Neural progenitor cell (in vitro differentiated cells): Measurements from ENCODE around the gene NDUFS6. TPM values are rescaled to one million over a fixed set of nuclear protein-coding genes. Genes with fewer than 3 reads are reported as not detected.
"Not testable (repeated sequence)": the region's sequence is repeated elsewhere in the genome, so short reads cannot be mapped to it uniquely, and the experiment has no call there.

ENCODE experiments used
- DNase-seq: peaks from one replicate; pipeline ENCODE4 v3.0.0-alpha.2; 2016; ENCODE audit warnings: low spot score
- H2AFZ ChIP-seq: fragments of 200-600 bp; sonication (generic); replicated peaks from 2 replicates; pipeline ENCODE4 v1.6.1; 2016; ENCODE audit warnings: antibody characterized with exemption
- H3F3A ChIP-seq: fragments of 200-600 bp; sonication (generic); 2 replicates; pipeline ENCODE4 v1.6.1; 2016; ENCODE audit warnings: antibody characterized with exemption, low read depth
- H3K27ac ChIP-seq: fragments of 200-600 bp; sonication (generic); 2 replicates; pipeline ENCODE4 v1.5.1; 2016; ENCODE audit warnings: mild to moderate bottlenecking
- H3K27me3 ChIP-seq: fragments of 200-600 bp; sonication (generic); 2 replicates; pipeline ENCODE4 v1.6.1; 2016; ENCODE audit warnings: mild to moderate bottlenecking, moderate library complexity
- H3K36me3 ChIP-seq: fragments of 200-600 bp; sonication (generic); 2 replicates; pipeline ENCODE4 v1.5.1; 2016
- H3K4me1 ChIP-seq: fragments of 200-600 bp; sonication (generic); 2 replicates; pipeline ENCODE4 v1.6.1; 2016; ENCODE audit warnings: mixed run types
- H3K4me2 ChIP-seq: fragments of 200-600 bp; sonication (generic); 2 replicates; pipeline ENCODE4 v1.6.1; 2016
- H3K4me3 ChIP-seq: fragments of 200-600 bp; sonication (generic); 2 replicates; pipeline ENCODE4 v1.5.1; 2016
- H3K79me2 ChIP-seq: fragments of 200-600 bp; sonication (generic); 2 replicates; pipeline ENCODE4 v1.6.1; 2016; ENCODE audit warnings: low read depth
- H3K9ac ChIP-seq: fragments of 200-600 bp; sonication (generic); 2 replicates; pipeline ENCODE4 v1.6.1; 2016
- H3K9me3 ChIP-seq: fragments of 200-600 bp; sonication (generic); 2 replicates; pipeline ENCODE4 v1.5.1; 2016; ENCODE audit warnings: low read depth
- H4K20me1 ChIP-seq: fragments of 200-600 bp; sonication (generic); 2 replicates; pipeline ENCODE4 v1.6.1; 2016; ENCODE audit warnings: low read depth
- H3K27ac Mint-ChIP-seq: 3 replicates; pipeline ENCODE4 v1.8.0; 2021; ENCODE audit warnings: mixed read lengths
- H3K27me3 Mint-ChIP-seq: 2 replicates; pipeline ENCODE4 v1.8.0; 2022; ENCODE audit warnings: low read depth, mild to moderate bottlenecking, inconsistent platforms, moderate library complexity, mixed read lengths; ENCODE audit not compliant: insufficient read depth
- H3K36me3 Mint-ChIP-seq: 3 replicates; pipeline ENCODE4 v1.8.0; 2021; ENCODE audit warnings: mixed read lengths
- H3K4me1 Mint-ChIP-seq: 3 replicates; pipeline ENCODE4 v1.8.0; 2021; ENCODE audit warnings: mixed read lengths
- H3K4me3 Mint-ChIP-seq: 3 replicates; pipeline ENCODE4 v1.8.0; 2021; ENCODE audit warnings: mild to moderate bottlenecking, moderate library complexity, mixed read lengths
- H3K9me3 Mint-ChIP-seq: 3 replicates; pipeline ENCODE4 v1.8.0; 2020; ENCODE audit warnings: mixed read lengths
- EZH2 ChIP-seq: fragments of 200-600 bp; sonication (generic); IDR thresholded peaks from 2 replicates; pipeline ENCODE4 v1.6.1; 2017; ENCODE audit warnings: antibody characterized with exemption, mild to moderate bottlenecking, moderate library complexity
- EZH2phosphoT487 ChIP-seq: fragments of 200-600 bp; sonication (generic); IDR thresholded peaks from 2 replicates; pipeline ENCODE4 v1.6.1; 2017; ENCODE audit warnings: antibody characterized with exemption
- total RNA-seq: library from RNA; depleted of rRNA; stranded (reverse); fragments of >200 nt; gene quantifications from 2 replicates; pipeline ENCODE4 v1.2.3, GENCODE V29; 2015; ENCODE audit warnings: low replicate concordance
- TF ChIP-seq, protein P1 (sequence below): fragments of 200-600 bp; sonication (generic); IDR thresholded peaks from 2 replicates; pipeline ENCODE4 v1.5.1; 2017; ENCODE audit warnings: antibody characterized with exemption, mild to moderate bottlenecking

Gene NDUFS6
- total RNA-seq, 1 donor from 2014 or later = 54.2 TPM

DNA sequence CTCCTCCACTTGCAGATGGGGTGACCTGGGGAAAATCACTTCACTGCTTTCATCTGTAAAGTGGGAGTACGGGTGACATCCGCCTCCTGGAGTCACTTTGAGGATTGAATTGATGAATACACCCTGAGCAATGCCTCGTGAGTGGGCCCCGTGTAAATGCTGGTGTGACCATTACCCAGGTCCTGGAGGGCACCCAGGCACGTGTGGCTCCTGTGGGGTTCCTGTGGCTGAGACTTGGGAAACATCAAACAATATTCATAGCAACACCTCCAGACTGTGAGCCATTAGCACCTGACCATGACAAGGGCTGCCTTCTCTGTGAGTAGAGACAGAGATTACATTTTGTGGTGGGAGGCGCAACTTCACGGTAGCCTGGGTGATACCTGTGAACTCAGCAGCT lies 13.0 kb upstream of the NDUFS6 start:
- no peaks in the 10 kb centered on the region for H4K20me1 ChIP-seq

GRCh38 chr5:1788828-1789227 lies 12.4 kb upstream of the NDUFS6 start:
- Histone ChIP-seq H3K4me3 (no peak overlapping the region), H3K4me1 (peaks cover 13% of the 10 kb centered on the region), H3K4me2 (no peak overlapping the region), H3K9ac (no peak overlapping the region), H4K20me1 (no peaks in the 10 kb centered on the region), H3K27ac (no peak overlapping the region), H2AFZ (peak overlapping the region; percentile 72), H3K27me3 (no peaks in the 10 kb centered on the region), H3K79me2 (no peaks in the 10 kb centered on the region), H3K36me3 (no peaks in the 10 kb centered on the region), H3F3A (peaks cover 11% of the 10 kb centered on the region), H3K9me3 (no peaks in the 10 kb centered on the region)
- DNase-seq = peak; percentile 25
- no peak overlapping the region for H3K27ac Mint-ChIP-seq
- peaks cover 21% of the 10 kb centered on the region for H3K4me1 Mint-ChIP-seq
- H3K4me3 Mint-ChIP-seq = no peak overlapping the region
- peaks cover 3% of the 10 kb centered on the region for H3K27me3 Mint-ChIP-seq
- TF ChIP-seq EZH2phosphoT487 (no peak), EZH2 (no peak)
- TF ChIP-seq, protein P1, sequence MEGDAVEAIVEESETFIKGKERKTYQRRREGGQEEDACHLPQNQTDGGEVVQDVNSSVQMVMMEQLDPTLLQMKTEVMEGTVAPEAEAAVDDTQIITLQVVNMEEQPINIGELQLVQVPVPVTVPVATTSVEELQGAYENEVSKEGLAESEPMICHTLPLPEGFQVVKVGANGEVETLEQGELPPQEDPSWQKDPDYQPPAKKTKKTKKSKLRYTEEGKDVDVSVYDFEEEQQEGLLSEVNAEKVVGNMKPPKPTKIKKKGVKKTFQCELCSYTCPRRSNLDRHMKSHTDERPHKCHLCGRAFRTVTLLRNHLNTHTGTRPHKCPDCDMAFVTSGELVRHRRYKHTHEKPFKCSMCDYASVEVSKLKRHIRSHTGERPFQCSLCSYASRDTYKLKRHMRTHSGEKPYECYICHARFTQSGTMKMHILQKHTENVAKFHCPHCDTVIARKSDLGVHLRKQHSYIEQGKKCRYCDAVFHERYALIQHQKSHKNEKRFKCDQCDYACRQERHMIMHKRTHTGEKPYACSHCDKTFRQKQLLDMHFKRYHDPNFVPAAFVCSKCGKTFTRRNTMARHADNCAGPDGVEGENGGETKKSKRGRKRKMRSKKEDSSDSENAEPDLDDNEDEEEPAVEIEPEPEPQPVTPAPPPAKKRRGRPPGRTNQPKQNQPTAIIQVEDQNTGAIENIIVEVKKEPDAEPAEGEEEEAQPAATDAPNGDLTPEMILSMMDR = no peak
- no peaks in the 10 kb centered on the region for H3K9me3 Mint-ChIP-seq
- H3K36me3 Mint-ChIP-seq = no peaks in the 10 kb centered on the region

More for the DNA sequence above, 13.0 kb upstream of the NDUFS6 start:
- H3K27me3 Mint-ChIP-seq = peaks cover 3% of the 10 kb centered on the region
- TF ChIP-seq, protein P1 = no peak
- TF ChIP-seq EZH2phosphoT487 (no peak), EZH2 (no peak)
- Histone ChIP-seq H3F3A (peaks cover 11% of the 10 kb centered on the region), H3K27me3 (no peaks in the 10 kb centered on the region), H3K4me2 (no peak overlapping the region), H3K9ac (no peak overlapping the region), H3K9me3 (no peaks in the 10 kb centered on the region), H3K79me2 (no peaks in the 10 kb centered on the region), H3K27ac (no peak overlapping the region), H3K4me1 (peaks cover 13% of the 10 kb centered on the region), H3K36me3 (no peaks in the 10 kb centered on the region), H3K4me3 (no peak overlapping the region), H2AFZ (no peak overlapping the region)
- H3K4me1 Mint-ChIP-seq = peaks cover 24% of the 10 kb centered on the region
- no peak overlapping the region for H3K4me3 Mint-ChIP-seq
- no peak overlapping the region for H3K27ac Mint-ChIP-seq
- H3K36me3 Mint-ChIP-seq = no peaks in the 10 kb centered on the region
- H3K9me3 Mint-ChIP-seq = no peaks in the 10 kb centered on the region
- no peak for DNase-seq

DNA sequence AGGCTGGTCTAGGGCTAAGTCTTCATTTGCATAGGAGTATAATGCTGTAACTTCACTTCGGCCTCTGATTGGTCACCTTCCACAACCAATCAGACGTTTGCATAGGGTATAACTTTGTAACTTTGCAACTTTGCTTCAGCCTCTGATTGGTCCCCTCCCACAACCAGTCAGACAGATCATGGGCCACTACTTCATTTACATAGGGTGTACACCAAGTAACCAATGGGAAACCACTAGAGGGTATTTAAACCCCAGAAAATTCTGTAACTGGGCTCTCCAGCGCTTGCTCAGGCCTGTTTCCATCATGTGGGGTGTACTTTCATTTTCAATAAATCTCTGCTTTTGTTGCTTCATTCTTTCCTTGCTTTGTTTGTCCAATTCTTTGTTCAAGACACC lies 11.8 kb upstream of the NDUFS6 start:
- not testable (repeated sequence) for H3K27ac Mint-ChIP-seq, DNase-seq, H3K4me3 ChIP-seq, H3K79me2 ChIP-seq, H3K36me3 ChIP-seq, H3K36me3 Mint-ChIP-seq, H3K27me3 ChIP-seq, H3K9ac ChIP-seq, H3K9me3 ChIP-seq, H3K27ac ChIP-seq, H3K27me3 Mint-ChIP-seq, H3K9me3 Mint-ChIP-seq, H4K20me1 ChIP-seq, H3K4me3 Mint-ChIP-seq, H3K4me2 ChIP-seq
- peaks cover 11% of the 10 kb centered on the region for H3F3A ChIP-seq
- peaks cover 13% of the 10 kb centered on the region for H3K4me1 ChIP-seq
- H3K4me1 Mint-ChIP-seq = peaks cover 19% of the 10 kb centered on the region
- peak overlapping the region; percentile 71 for H2AFZ ChIP-seq

DNA sequence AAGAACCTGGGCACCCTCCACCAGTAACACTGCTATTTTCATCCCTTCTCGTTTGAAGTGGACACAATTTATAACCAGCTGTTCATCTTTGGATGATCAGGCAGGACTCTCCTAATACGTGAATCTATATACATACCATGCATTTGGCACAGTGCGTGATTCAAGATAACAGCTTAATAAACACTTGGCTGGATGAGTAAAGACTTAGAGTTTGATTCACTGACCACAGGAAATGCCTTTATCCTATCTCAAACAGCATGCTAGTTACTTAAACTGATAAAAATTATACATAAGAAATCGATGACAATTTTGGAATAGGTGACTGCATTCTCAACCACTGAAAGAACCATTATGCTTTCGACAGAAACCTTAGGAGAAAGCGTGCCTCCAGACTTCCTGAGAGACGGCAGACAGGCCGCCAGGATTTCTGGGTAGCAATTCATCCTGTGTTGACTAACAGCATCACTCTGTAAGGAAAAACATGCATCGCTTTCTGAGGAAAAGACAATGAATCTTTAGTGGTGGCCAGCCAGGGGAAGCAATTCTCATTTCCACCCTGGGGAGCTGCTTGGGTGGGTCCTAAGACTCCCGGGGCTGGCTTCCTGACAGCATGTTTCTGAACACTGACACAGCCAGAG lies 11.3 kb upstream of the NDUFS6 start:
- Histone ChIP-seq H4K20me1 (no peaks in the 10 kb centered on the region), H3K9me3 (no peaks in the 10 kb centered on the region), H3K36me3 (no peaks in the 10 kb centered on the region), H3K27me3 (no peaks in the 10 kb centered on the region), H3K4me1 (peaks cover 13% of the 10 kb centered on the region), H3K4me2 (no peak overlapping the region), H3F3A (peaks cover 11% of the 10 kb centered on the region), H2AFZ (peak overlapping the region; percentile 71), H3K27ac (no peak overlapping the region), H3K4me3 (no peak overlapping the region), H3K79me2 (no peaks in the 10 kb centered on the region), H3K9ac (no peak overlapping the region)
- Mint-ChIP-seq H3K27me3 (peaks cover 3% of the 10 kb centered on the region), H3K4me1 (peaks cover 18% of the 10 kb centered on the region), H3K27ac (no peak overlapping the region), H3K36me3 (no peaks in the 10 kb centered on the region), H3K9me3 (no peaks in the 10 kb centered on the region), H3K4me3 (no peak overlapping the region)
- TF ChIP-seq EZH2 = no peak
- TF ChIP-seq EZH2phosphoT487 = no peak
- TF ChIP-seq, protein P1 = no peak
- no peak for DNase-seq
